Measurements from ENCODE around the gene PKP1.

The PKP1 gene

GRCh38 chr1:201281573-201281972, 1.7 kb upstream of the PKP1 start:
- DNase-seq (ENCODE audit: low read depth), result no peak

- no peak for DNase-seq (ENCODE audit: low read depth)
Measured at GRCh38 chr1:201282216-201282615, 1.1 kb upstream of the PKP1 start.

- no peak for DNase-seq (ENCODE audit: low read depth)
Measured at GRCh38 chr1:201283836-201284553, 689 bp downstream of the PKP1 start.

- no peak for DNase-seq (ENCODE audit: low read depth)
Measured at GRCh38 chr1:201284636-201285035, 1.3 kb downstream of the PKP1 start.

GRCh38 chr1:201285846-201286245, 2.5 kb downstream of the PKP1 start:
- no peak for DNase-seq (ENCODE audit: low read depth)

GRCh38 chr1:201286445-201286844, 3.1 kb downstream of the PKP1 start:
- no peak for DNase-seq (ENCODE audit: low read depth)

- DNase-seq (ENCODE audit: low read depth), result no peak
Measured at GRCh38 chr1:201288007-201288406, 4.7 kb downstream of the PKP1 start.

GRCh38 chr1:201288765-201289164, 5.5 kb downstream of the PKP1 start:
- no peak for DNase-seq (ENCODE audit: low read depth)

- DNase-seq (ENCODE audit: low read depth), result no peak
Measured at GRCh38 chr1:201290551-201290950, 7.2 kb downstream of the PKP1 start.

GRCh38 chr1:201291916-201292315, 8.6 kb downstream of the PKP1 start:
- no peak for DNase-seq (ENCODE audit: low read depth)

GRCh38 chr1:201294876-201295275, 11.6 kb downstream of the PKP1 start:
- DNase-seq (ENCODE audit: low read depth), result no peak

GRCh38 chr1:201295346-201295745, 12.0 kb downstream of the PKP1 start:
- no peak for DNase-seq (ENCODE audit: low read depth)

- peak; percentile 42 for DNase-seq (ENCODE audit: low read depth)
Measured at GRCh38 chr1:201295861-201296260, 12.6 kb downstream of the PKP1 start.

GRCh38 chr1:201296352-201296751, 13.0 kb downstream of the PKP1 start:
- no peak for DNase-seq (ENCODE audit: low read depth)

GRCh38 chr1:201298396-201299381, 15.4 kb downstream of the PKP1 start:
- no peak for DNase-seq (ENCODE audit: low read depth)

- DNase-seq (ENCODE audit: low read depth), result no peak
Measured at GRCh38 chr1:201299968-201300367, 16.7 kb downstream of the PKP1 start.

- no peak for DNase-seq (ENCODE audit: low read depth)
Measured at GRCh38 chr1:201300641-201301040, 17.3 kb downstream of the PKP1 start.

- DNase-seq (ENCODE audit: low read depth), result no peak
Measured at GRCh38 chr1:201302163-201303152, 19.2 kb downstream of the PKP1 start.

GRCh38 chr1:201304126-201304525, 20.8 kb downstream of the PKP1 start:
- DNase-seq (ENCODE audit: low read depth), result no peak

- DNase-seq (ENCODE audit: low read depth), result no peak
Measured at GRCh38 chr1:201305815-201306214, 22.5 kb downstream of the PKP1 start.

- no peak for DNase-seq (ENCODE audit: low read depth)
Measured at GRCh38 chr1:201307231-201307630, 23.9 kb downstream of the PKP1 start.
